GM12878 (cell line): Measurements from ENCODE around the gene RHPN2. TPM values are rescaled to one million over a fixed set of nuclear protein-coding genes. Genes with fewer than 3 reads are reported as not detected.
A peak's percentile ranks its signal among the peaks of the same experiment; 100 is the strongest.

Experiments used
- BHLHE40 ChIP-seq, 2 experiments: fragments of 450-650 bp in 1 of 2; IDR thresholded peaks; 2 replicates each; pipeline ENCODE4 v1.6.1; 2011 to 2017; ENCODE audit warnings: low read depth in 2 of 2, borderline replicate concordance in 1 of 2, improper control_type of control experiment in 1 of 2, low read length in 1 of 2, mild to moderate bottlenecking in 1 of 2
- CHD2 ChIP-seq: IDR thresholded peaks from 2 replicates; pipeline ENCODE4 v1.6.1; 2011; ENCODE audit warnings: low read depth, low read length, improper control_type of control experiment, borderline replicate concordance
- IKZF1 ChIP-seq: fragments of 450-650 bp; conservative IDR thresholded peaks from 2 replicates; pipeline ENCODE4 v1.6.1; 2017; ENCODE audit warnings: antibody characterized with exemption, mild to moderate bottlenecking
- PML ChIP-seq: IDR thresholded peaks from 2 replicates; pipeline ENCODE4 v1.6.1; 2012; ENCODE audit warnings: low read length, inconsistent platforms
- SMARCA5 ChIP-seq: fragments of 450-650 bp; IDR thresholded peaks from 2 replicates; pipeline ENCODE4 v1.6.1; 2017; ENCODE audit warnings: mild to moderate bottlenecking
- SREBF2 ChIP-seq: IDR thresholded peaks from 2 replicates; pipeline ENCODE4 v1.6.1; 2012; ENCODE audit warnings: mild to moderate bottlenecking, low read length
- WRNIP1 ChIP-seq: IDR thresholded peaks from 2 replicates; pipeline ENCODE4 v1.6.1; 2011; ENCODE audit warnings: low read depth, low read length, improper control_type of control experiment, borderline replicate concordance
- YY1 ChIP-seq: IDR thresholded peaks from 2 replicates; pipeline ENCODE4 v1.6.1; 2011; ENCODE audit warnings: low read depth, mild to moderate bottlenecking, low read length
- ZBED1 ChIP-seq: IDR thresholded peaks from 2 replicates; pipeline ENCODE4 v1.6.1; 2016; ENCODE audit warnings: borderline replicate concordance
- ZNF217 ChIP-seq: fragments of 450-650 bp; IDR thresholded peaks from 2 replicates; pipeline ENCODE4 v1.6.1; 2017; ENCODE audit warnings: antibody characterized with exemption, mild to moderate bottlenecking
- polyA plus RNA-seq, 11 experiments: library from polyadenylated mRNA; depleted of rRNA in 4 of 11; unstranded in 6 of 11; stranded (reverse) in 5 of 11; fragments of >200 nt; fragmentation: Nextera tagmentation in 4 of 11; fragmentation: Illumina TruSeq in 1 of 11; extraction: Ambion mirVana in 4 of 11; extraction: Trizol in 1 of 11; gene quantifications; 1 replicate in 1 of 11; 2 replicates in 10 of 11; pipeline versions ENCODE4 v1.2.1 to v1.2.3, GENCODE V29; 2011 to 2016; ENCODE audit warnings: inconsistent platforms in 2 of 11, missing spikeins in 2 of 11, low read depth in 1 of 11
- total RNA-seq, 4 experiments: library from RNA; depleted of rRNA in 3 of 4; stranded (reverse); fragments of >200 nt in 3 of 4; fragmentation: Illumina TruSeq in 1 of 4; extraction: Trizol in 1 of 4; gene quantifications; 2 replicates each; pipeline versions ENCODE4 v1.2.1 to v1.2.3, GENCODE V29; 2013 to 2021
- TF ChIP-seq, protein P1 (sequence below): IDR thresholded peaks from 2 replicates; pipeline ENCODE4 v1.6.1; 2012; ENCODE audit warnings: improper control_type of control experiment, low read depth, low read length; ENCODE audit not compliant: insufficient replicate concordance
- TF ChIP-seq, protein P2 (sequence below): fragments of 450-650 bp; IDR thresholded peaks from 2 replicates; pipeline ENCODE4 v1.6.1; 2017; ENCODE audit warnings: mild to moderate bottlenecking

Gene RHPN2
- total and polyA plus RNA-seq, 10 of the 15 experiments (the other 5 are each of a cell fraction or from before 2014, with no cell fraction given): 0.71 to 7.4 (median 3.7) TPM

DNA sequence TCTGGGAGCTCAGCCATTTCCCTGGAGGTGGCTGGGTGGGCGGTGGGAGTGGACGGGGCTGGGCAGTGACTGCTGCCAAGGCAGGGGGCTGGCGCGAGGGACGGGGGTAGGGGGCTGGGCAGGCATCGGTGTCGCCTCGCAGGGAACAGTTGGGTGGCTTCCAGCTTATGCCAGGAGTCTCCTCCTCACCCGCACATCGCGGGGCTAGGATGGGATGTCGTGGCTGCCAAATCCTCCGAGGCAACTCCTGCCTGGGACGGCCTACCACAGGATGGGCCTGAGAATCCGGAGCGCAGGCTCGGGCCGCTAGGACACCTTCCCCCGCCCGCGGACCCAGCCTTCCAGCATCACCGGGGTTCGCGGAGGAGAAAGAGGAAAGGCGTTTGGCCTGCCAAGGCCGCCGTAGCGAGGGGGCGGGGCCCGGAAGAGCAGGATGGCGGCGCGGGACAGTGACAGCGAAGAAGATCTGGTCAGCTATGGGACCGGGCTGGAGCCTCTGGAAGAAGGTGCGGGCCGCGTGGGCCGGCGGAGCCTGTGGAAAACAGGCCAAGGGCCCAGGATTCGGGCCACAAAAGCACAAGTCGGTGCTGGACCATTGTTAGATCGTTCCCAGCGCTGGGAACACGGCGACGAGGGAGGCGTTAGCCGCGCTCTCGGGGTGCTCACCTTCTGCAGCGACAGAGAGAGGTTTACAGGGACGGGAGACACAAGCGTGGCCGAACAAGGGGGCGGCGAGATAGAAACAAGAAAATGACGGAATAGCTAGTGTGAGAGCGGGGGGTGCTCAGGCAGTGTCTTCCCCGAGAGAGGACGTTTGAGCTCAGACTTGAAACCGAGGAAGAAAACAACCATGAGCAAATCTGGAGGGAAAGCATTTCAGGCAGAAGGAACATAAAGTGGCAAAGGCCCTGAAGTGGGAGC is 16.3 kb upstream of the RHPN2 start, which contains the start of gene GPATCH1 (continued):
- TF ChIP-seq, protein P1, sequence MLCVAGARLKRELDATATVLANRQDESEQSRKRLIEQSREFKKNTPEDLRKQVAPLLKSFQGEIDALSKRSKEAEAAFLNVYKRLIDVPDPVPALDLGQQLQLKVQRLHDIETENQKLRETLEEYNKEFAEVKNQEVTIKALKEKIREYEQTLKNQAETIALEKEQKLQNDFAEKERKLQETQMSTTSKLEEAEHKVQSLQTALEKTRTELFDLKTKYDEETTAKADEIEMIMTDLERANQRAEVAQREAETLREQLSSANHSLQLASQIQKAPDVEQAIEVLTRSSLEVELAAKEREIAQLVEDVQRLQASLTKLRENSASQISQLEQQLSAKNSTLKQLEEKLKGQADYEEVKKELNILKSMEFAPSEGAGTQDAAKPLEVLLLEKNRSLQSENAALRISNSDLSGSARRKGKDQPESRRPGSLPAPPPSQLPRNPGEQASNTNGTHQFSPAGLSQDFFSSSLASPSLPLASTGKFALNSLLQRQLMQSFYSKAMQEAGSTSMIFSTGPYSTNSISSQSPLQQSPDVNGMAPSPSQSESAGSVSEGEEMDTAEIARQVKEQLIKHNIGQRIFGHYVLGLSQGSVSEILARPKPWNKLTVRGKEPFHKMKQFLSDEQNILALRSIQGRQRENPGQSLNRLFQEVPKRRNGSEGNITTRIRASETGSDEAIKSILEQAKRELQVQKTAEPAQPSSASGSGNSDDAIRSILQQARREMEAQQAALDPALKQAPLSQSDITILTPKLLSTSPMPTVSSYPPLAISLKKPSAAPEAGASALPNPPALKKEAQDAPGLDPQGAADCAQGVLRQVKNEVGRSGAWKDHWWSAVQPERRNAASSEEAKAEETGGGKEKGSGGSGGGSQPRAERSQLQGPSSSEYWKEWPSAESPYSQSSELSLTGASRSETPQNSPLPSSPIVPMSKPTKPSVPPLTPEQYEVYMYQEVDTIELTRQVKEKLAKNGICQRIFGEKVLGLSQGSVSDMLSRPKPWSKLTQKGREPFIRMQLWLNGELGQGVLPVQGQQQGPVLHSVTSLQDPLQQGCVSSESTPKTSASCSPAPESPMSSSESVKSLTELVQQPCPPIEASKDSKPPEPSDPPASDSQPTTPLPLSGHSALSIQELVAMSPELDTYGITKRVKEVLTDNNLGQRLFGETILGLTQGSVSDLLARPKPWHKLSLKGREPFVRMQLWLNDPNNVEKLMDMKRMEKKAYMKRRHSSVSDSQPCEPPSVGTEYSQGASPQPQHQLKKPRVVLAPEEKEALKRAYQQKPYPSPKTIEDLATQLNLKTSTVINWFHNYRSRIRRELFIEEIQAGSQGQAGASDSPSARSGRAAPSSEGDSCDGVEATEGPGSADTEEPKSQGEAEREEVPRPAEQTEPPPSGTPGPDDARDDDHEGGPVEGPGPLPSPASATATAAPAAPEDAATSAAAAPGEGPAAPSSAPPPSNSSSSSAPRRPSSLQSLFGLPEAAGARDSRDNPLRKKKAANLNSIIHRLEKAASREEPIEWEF: no peak
- TF ChIP-seq CHD2 (peak; percentile 58; the same call in 1 of the 2 replicates), IKZF1 (peak; percentile 80), WRNIP1 (no peak), ZNF217 (no peak), BHLHE40 (IDR thresholded peaks at IDR 0.05; ENCODE audit: borderline replicate concordance in 1 of 2, low read depth in 2 of 2, low read length in 1 of 2) (no peak; a peak in 1 of 4 replicates), PML (peak; percentile 67; the same call in 1 of the 2 replicates), SMARCA5 (0 out of 2 replicates have a peak, but pooled peaks have one; percentile 46), ZBED1 (no peak), SREBF2 (no peak), YY1 (peak; percentile 94)
- TF ChIP-seq, protein P2, sequence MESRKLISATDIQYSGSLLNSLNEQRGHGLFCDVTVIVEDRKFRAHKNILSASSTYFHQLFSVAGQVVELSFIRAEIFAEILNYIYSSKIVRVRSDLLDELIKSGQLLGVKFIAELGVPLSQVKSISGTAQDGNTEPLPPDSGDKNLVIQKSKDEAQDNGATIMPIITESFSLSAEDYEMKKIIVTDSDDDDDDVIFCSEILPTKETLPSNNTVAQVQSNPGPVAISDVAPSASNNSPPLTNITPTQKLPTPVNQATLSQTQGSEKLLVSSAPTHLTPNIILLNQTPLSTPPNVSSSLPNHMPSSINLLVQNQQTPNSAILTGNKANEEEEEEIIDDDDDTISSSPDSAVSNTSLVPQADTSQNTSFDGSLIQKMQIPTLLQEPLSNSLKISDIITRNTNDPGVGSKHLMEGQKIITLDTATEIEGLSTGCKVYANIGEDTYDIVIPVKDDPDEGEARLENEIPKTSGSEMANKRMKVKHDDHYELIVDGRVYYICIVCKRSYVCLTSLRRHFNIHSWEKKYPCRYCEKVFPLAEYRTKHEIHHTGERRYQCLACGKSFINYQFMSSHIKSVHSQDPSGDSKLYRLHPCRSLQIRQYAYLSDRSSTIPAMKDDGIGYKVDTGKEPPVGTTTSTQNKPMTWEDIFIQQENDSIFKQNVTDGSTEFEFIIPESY: no peak
- TF ChIP-seq, all 136 proteins: peak for 43
